Naive thymus-derived CD4-positive, alpha-beta T cell (primary cell): ENCODE results near the gene TERF2IP. TPM values are rescaled to one million over a fixed set of nuclear protein-coding genes. Genes with fewer than 3 reads are reported as not detected.

ENCODE experiments used
- ATAC-seq: fragments of 150-1000 bp; cut with Tn5 transposase; 2 replicates; pipeline ENCODE4 v1.10.0; 2021; ENCODE audit warnings: mild to moderate bottlenecking, moderate library complexity
- CTCF ChIA-PET: fragments of 350-600 bp; sonication (Branson Sonifier 250); formaldehyde crosslinking; loops from one replicate; lab custom pipeline; 2021; ENCODE audit warnings: antibody characterized with exemption; lab: Charles Lee
- POLR2A ChIA-PET: fragments of 350-600 bp; sonication (Branson Sonifier 250); formaldehyde crosslinking; loops from one replicate; lab custom pipeline; 2021; ENCODE audit warnings: antibody characterized with exemption, inconsistent platforms; lab: Charles Lee
- DNase-seq, 9 donors: peaks; one replicate each; pipeline versions ENCODE4 v3.0.0 to v3.0.0-alpha.2; 2020 to 2022; ENCODE audit warnings: mixed read lengths in 1 of 9
- H3K27ac ChIP-seq: one replicate; pipeline ENCODE4 v1.7.0; 2013; ENCODE audit warnings: mild to moderate bottlenecking, low read depth, low read length, moderate library complexity
- H3K27me3 ChIP-seq, 2 donors: one replicate each; pipeline ENCODE4 v1.7.0; 2013; ENCODE audit warnings: low read length in 2 of 2, mild to moderate bottlenecking in 2 of 2, moderate library complexity in 2 of 2; ENCODE audit not compliant: control insufficient read depth in 2 of 2, insufficient read depth in 2 of 2
- H3K36me3 ChIP-seq, 3 experiments: 1 replicate in 2 of 3; 2 replicates in 1 of 3; pipeline ENCODE4 v1.7.0; 2013; ENCODE audit warnings: low read length in 3 of 3, mild to moderate bottlenecking in 3 of 3, moderate library complexity in 1 of 3; ENCODE audit not compliant: insufficient read depth in 3 of 3, control insufficient read depth in 2 of 3
- H3K4me1 ChIP-seq, 2 donors: one replicate each; pipeline ENCODE4 v1.7.0; 2013; ENCODE audit warnings: low read length in 2 of 2, mild to moderate bottlenecking in 2 of 2, moderate library complexity in 1 of 2; ENCODE audit not compliant: control insufficient read depth in 2 of 2, insufficient read depth in 2 of 2
- H3K4me3 ChIP-seq: 2 replicates; pipeline ENCODE4 v1.7.0; 2013; ENCODE audit warnings: mild to moderate bottlenecking, low read length
- H3K9me3 ChIP-seq, 3 experiments: 1 replicate in 2 of 3; 2 replicates in 1 of 3; pipeline ENCODE4 v1.7.0; 2013; ENCODE audit warnings: low read length in 3 of 3; ENCODE audit not compliant: control insufficient read depth in 2 of 3
- H3K27ac Mint-ChIP-seq, 9 donors: one replicate each; pipeline ENCODE4 v1.8.0; 2020 to 2022; ENCODE audit warnings: mixed read lengths in 9 of 9, mild to moderate bottlenecking in 8 of 9, moderate library complexity in 5 of 9, inconsistent platforms in 2 of 9
- H3K27me3 Mint-ChIP-seq, 5 donors: one replicate each; pipeline ENCODE4 v1.8.0; 2021 to 2022; ENCODE audit warnings: mixed read lengths in 5 of 5, mild to moderate bottlenecking in 1 of 5
- H3K36me3 Mint-ChIP-seq, 5 donors: one replicate each; pipeline ENCODE4 v1.8.0; 2020 to 2022; ENCODE audit warnings: mixed read lengths in 5 of 5, mild to moderate bottlenecking in 3 of 5, inconsistent platforms in 1 of 5
- H3K4me1 Mint-ChIP-seq, 7 donors: one replicate each; pipeline ENCODE4 v1.8.0; 2020 to 2022; ENCODE audit warnings: mixed read lengths in 7 of 7, mild to moderate bottlenecking in 3 of 7, inconsistent platforms in 1 of 7
- H3K4me3 Mint-ChIP-seq, 10 donors: one replicate each; pipeline ENCODE4 v1.8.0; 2020 to 2022; ENCODE audit warnings: mild to moderate bottlenecking in 10 of 10, mixed read lengths in 10 of 10, moderate library complexity in 6 of 10, inconsistent platforms in 2 of 10
- H3K9me3 Mint-ChIP-seq, 11 donors: one replicate each; pipeline ENCODE4 v1.8.0; 2020 to 2022; ENCODE audit warnings: mixed read lengths in 11 of 11, mild to moderate bottlenecking in 4 of 11, inconsistent platforms in 1 of 11, moderate library complexity in 1 of 11
- intact Hi-C, 2 donors: fragments of 100-400 bp; cut with micrococcal nuclease; formaldehyde crosslinking; loops; one replicate each; pipeline ENCODE4 v1.15.1; 2023
- polyA plus RNA-seq, 2 donors: library from polyadenylated mRNA; unstranded; fragments of 300-500 nt; fragmentation: Illumina TruSeq; gene quantifications; one replicate each; pipeline ENCODE4 v1.2.3, GENCODE V29; 2021
- total RNA-seq, 6 experiments: library from RNA in 5 of 6; stranded (reverse) in 5 of 6; gene quantifications; 1 replicate in 5 of 6; 2 replicates in 1 of 6; pipeline ENCODE4 v1.2.3 and lab custom pipeline; 2021 to 2026

The TERF2IP gene
- total and polyA plus RNA-seq, 7 experiments from 2014 or later = 70.8 to 168 (median 90.2) TPM

DNA sequence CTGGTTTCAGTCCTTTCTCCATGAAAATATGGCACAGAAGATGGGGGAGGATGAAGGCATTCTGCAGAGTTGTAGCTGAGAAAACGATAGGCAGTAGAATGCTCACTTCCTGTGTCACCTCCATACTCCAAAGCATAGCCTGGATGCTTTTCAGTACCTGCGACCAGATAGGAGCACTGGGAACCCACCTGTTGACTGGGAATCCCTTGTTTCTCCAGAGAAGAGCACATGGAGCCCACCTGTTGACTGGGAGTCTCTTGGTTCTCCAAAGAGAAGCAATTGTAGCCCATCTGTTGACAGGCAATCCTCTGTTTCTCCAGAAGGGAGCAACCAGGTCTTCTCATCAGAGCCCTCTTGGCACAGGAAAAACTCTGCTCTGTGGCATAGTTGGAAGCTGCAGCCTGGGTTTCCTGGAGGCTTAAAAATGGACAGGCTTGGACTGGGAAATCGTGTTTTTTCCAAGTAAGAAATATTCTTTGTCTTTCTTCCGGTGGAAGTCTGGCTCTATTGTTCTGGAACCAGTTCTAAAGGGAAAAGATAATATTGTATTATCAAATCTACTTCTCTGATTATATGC, 13.2 kb downstream of the TERF2IP start:
- ATAC-seq = no peak
- Histone ChIP-seq H3K36me3 (peaks cover 9 to 32% (median 25%) of the 10 kb centered on the region in 3 experiments), H3K4me1 (no peaks in the 10 kb centered on the region), H3K27me3 (no peaks in the 10 kb centered on the region), H3K4me3 (no peak overlapping the region), H3K9me3 (no peaks in the 10 kb centered on the region), H3K27ac (peak overlapping the region; percentile 7)
- intact Hi-C loops = no loop called here
- Mint-ChIP-seq H3K27ac (peak overlapping the region in 5 of 9 donors; percentile 10 to 51 (median 37)), H3K27me3 (no peaks in the 10 kb centered on the region), H3K4me1 (peaks cover 5 to 20% (median 8%) of the 10 kb centered on the region in 7 donors), H3K9me3 (peaks cover 0 to 2% (median 0%) of the 10 kb centered on the region in 11 donors), H3K4me3 (no peak overlapping the region), H3K36me3 (peaks cover 12 to 21% (median 17%) of the 10 kb centered on the region in 5 donors)
- CTCF ChIA-PET = no interaction called here
- DNase-seq = no peak
- POLR2A ChIA-PET = interaction anchor here (2.4 kb wide), 1 partner anchor 13 kb away, joined by 15 read pairs; the partner anchor contains the start of genes KARS1 and TERF2IP

DNA sequence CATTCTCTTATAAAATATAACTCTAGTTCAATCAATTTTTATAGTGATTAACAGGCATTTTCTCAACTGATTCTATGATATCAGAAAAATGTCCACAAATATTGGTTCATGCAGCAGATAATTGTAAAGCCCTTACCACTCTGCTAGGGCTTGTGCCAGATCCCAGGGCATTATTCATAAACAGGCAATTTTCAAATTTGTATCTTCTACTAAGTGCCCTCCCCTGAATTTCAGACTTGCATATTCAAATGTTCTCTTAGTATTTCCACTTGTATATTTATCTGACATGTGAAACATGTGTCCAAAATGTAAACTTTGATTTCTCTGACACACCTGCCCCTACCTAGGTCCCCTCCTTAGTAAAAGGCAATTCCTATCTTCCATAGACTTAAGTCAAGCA, 19.9 kb downstream of the TERF2IP start:
- ATAC-seq = no peak
- Mint-ChIP-seq H3K4me1 (no peaks in the 10 kb centered on the region), H3K27me3 (no peaks in the 10 kb centered on the region), H3K9me3 (peaks cover 0 to 2% (median 0%) of the 10 kb centered on the region in 11 donors), H3K27ac (no peak overlapping the region), H3K4me3 (no peak overlapping the region), H3K36me3 (peaks cover 0 to 10% (median 0%) of the 10 kb centered on the region in 5 donors)
- no peak overlapping the region for H3K4me3 ChIP-seq
- POLR2A ChIA-PET = no interaction called here
- H3K9me3 ChIP-seq = no peaks in the 10 kb centered on the region
- no peaks in the 10 kb centered on the region for H3K36me3 ChIP-seq
- no peaks in the 10 kb centered on the region for H3K27me3 ChIP-seq
- DNase-seq = no peak
- H3K27ac ChIP-seq = no peak overlapping the region
- CTCF ChIA-PET = no interaction called here
- intact Hi-C loops = no loop called here
- H3K4me1 ChIP-seq = no peaks in the 10 kb centered on the region

DNA sequence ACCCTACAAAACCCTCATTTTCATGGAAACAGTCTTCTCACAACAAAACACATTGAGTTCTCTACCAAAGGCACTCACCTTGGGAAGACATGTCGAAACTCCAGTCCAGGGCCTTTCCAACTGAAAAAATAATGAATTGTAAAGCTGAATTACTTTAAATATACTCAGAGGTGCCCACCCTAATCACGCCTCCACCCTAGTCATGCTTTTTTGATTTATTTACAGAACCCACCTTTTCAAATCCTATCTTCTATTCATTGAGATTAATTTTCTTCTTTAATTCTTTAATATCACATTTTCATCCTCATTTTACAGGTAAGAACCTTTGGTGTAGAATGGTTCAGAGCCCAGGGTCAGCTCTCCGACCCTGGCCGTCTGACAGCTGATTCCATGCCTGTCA, 29.3 kb downstream of the TERF2IP start, which contains the start of gene CPHXL2:
Gene CPHXL2 (minus strand): TSS at position 101 of the 400 bp plus-strand sequence. CDS start 10 bp downstream, at position 91.
- no peak for DNase-seq
- Histone ChIP-seq H3K27ac (no peak within 1 kb of the TSS), H3K9me3 (no peaks in the 10 kb centered on the region), H3K4me1 (no peaks in the 10 kb centered on the region), H3K4me3 (no peak within 1 kb of the TSS), H3K27me3 (no peaks in the 10 kb centered on the region), H3K36me3 (no peaks in the 10 kb centered on the region)
- intact Hi-C loops = no loop called here
- Mint-ChIP-seq H3K9me3 (no peaks in the 10 kb centered on the region), H3K4me3 (no peak within 1 kb of the TSS), H3K27ac (peak within 1 kb of the TSS in 1 of 9 donors; percentile 44), H3K36me3 (peaks cover 0 to under 1% (median 0%) of the 10 kb centered on the region in 5 donors), H3K27me3 (no peaks in the 10 kb centered on the region), H3K4me1 (no peaks in the 10 kb centered on the region)
- ChIA-PET CTCF (no interaction called here), POLR2A (no interaction called here)
- no peak for ATAC-seq

DNA sequence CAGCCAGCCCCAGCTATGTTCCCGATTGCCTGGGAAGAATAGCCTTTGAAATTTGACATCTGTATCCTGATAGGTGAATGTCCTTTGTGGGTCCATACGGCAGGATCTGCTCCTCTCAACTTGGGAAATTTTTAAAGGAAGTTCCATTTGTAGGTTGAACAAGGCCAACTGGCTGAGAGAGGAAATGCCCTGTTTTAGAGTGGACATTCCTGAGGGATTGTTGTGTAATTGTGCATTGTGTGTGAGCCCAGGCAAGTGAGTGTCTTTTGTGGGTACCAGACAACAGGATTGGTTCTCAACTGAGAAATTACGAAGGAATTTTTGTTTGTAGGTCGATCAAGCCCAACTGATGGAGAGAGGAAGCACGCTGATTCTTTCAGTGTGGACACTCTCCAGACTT, 31.8 kb downstream of the TERF2IP start:
- DNase-seq (no peak), ATAC-seq (no peak)
- Mint-ChIP-seq H3K4me3 (no peak overlapping the region), H3K27me3 (peaks cover 0 to 1% (median 0%) of the 10 kb centered on the region in 5 donors), H3K27ac (no peak overlapping the region), H3K4me1 (no peaks in the 10 kb centered on the region), H3K36me3 (peaks cover 0 to 7% (median 3%) of the 10 kb centered on the region in 5 donors), H3K9me3 (peaks cover 0 to 5% (median 0%) of the 10 kb centered on the region in 11 donors)
- H3K27ac ChIP-seq = no peak overlapping the region
- CTCF ChIA-PET = no interaction called here
- POLR2A ChIA-PET = no interaction called here
- no peaks in the 10 kb centered on the region for H3K4me1 ChIP-seq
- intact Hi-C loops = no loop called here
- no peaks in the 10 kb centered on the region for H3K9me3 ChIP-seq
- no peak overlapping the region for H3K4me3 ChIP-seq
- no peaks in the 10 kb centered on the region for H3K36me3 ChIP-seq
- H3K27me3 ChIP-seq = no peaks in the 10 kb centered on the region

DNA sequence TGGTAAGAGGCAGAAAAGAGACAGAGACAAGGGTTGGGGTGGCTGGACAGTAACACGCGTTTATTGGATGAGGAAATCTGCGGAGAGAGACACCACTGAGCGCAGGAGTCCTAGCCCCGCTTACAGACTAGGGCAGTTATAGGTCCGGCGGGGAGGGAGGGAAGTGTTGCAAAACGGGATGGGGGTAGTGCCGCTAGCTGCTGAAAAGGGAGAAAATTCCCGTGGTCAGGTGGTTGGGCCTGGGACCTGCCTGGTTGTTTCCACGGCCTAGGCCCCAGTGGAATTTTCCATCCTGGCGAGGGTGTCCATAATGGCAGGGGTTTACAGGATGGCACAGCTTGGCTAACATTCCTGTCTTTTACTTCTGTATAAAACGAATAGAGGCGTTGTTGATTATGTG, 34.7 kb downstream of the TERF2IP start:
- ATAC-seq (no peak), DNase-seq (no peak)
- H3K27me3 Mint-ChIP-seq = peaks cover 0 to 3% (median 0%) of the 10 kb centered on the region in 5 donors
- peaks cover 0 to 9% (median 3%) of the 10 kb centered on the region in 11 donors for H3K9me3 Mint-ChIP-seq
- no peaks in the 10 kb centered on the region for H3K4me1 Mint-ChIP-seq
- no peaks in the 10 kb centered on the region for H3K9me3 ChIP-seq
- H3K4me1 ChIP-seq = no peaks in the 10 kb centered on the region
- H3K4me3 ChIP-seq = no peak overlapping the region
- no peak overlapping the region for H3K27ac Mint-ChIP-seq
- peaks cover 0 to 7% (median 5%) of the 10 kb centered on the region in 5 donors for H3K36me3 Mint-ChIP-seq
- ChIA-PET CTCF (no interaction called here), POLR2A (no interaction called here)
- no peaks in the 10 kb centered on the region for H3K36me3 ChIP-seq
- intact Hi-C loops = no loop called here
- H3K27me3 ChIP-seq = no peaks in the 10 kb centered on the region
- H3K4me3 Mint-ChIP-seq = no peak overlapping the region
- no peak overlapping the region for H3K27ac ChIP-seq

DNA sequence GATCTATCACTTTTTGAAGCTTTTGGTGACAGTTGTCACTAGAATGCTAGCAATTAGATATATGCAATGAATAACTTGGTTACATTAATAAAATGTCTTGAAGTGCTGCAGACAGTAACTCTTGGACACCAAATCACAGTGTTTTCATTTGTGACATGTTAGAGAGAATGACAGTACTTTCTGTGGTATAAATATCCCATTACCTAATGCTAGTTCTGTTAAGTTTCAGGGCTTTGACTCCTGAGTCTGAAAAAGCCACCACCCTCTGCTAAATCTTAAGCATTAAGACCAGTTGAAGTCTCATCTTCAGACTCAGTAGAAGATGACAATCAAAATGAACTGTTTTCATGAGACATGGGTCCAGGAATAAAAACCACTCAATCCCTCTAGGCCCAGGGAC, 39.8 kb downstream of the TERF2IP start:
- Mint-ChIP-seq H3K9me3 (peaks cover 0 to 9% (median 3%) of the 10 kb centered on the region in 11 donors), H3K36me3 (peaks cover 0 to 9% (median 8%) of the 10 kb centered on the region in 5 donors), H3K27ac (no peak overlapping the region), H3K4me1 (peaks cover 0 to 2% (median 0%) of the 10 kb centered on the region in 7 donors), H3K4me3 (no peak overlapping the region), H3K27me3 (peaks cover 0 to 5% (median 0%) of the 10 kb centered on the region in 5 donors)
- no peak for DNase-seq
- Histone ChIP-seq H3K4me1 (no peaks in the 10 kb centered on the region), H3K27me3 (no peaks in the 10 kb centered on the region), H3K4me3 (no peak overlapping the region), H3K27ac (no peak overlapping the region), H3K36me3 (no peaks in the 10 kb centered on the region), H3K9me3 (no peaks in the 10 kb centered on the region)
- POLR2A ChIA-PET = no interaction called here
- ATAC-seq = no peak
- intact Hi-C loops = no loop called here
- CTCF ChIA-PET = no interaction called here

DNA sequence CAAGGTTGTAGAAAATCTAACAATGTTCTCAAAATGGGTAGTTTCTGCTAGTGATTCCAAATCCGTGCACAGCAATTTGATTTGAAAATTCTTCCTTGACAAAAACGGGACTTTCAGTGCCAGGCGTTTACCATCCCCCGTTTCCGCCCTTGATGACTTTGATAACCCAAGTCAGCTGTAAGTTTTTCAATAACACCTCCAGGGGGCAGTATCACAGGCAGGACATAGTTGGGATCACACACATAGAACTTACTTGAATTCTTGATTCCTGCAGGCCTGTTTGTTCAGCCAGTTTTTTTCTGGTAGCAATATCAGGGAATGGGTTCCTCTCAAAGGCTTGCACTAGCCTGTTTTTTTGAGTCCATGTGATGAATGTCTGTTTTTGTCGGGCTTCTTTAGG, 48.1 kb downstream of the TERF2IP start:
- H3K36me3 Mint-ChIP-seq = no peaks in the 10 kb centered on the region
- H3K4me3 Mint-ChIP-seq = no peak overlapping the region
- H3K36me3 ChIP-seq = no peaks in the 10 kb centered on the region
- CTCF ChIA-PET = no interaction called here
- POLR2A ChIA-PET = no interaction called here
- ATAC-seq (no peak), DNase-seq (no peak)
- H3K27me3 ChIP-seq = no peaks in the 10 kb centered on the region
- no peaks in the 10 kb centered on the region for H3K9me3 ChIP-seq
- peaks cover 0 to 5% (median 0%) of the 10 kb centered on the region in 7 donors for H3K4me1 Mint-ChIP-seq
- H3K4me3 ChIP-seq = no peak overlapping the region
- H3K27ac Mint-ChIP-seq = no peak overlapping the region
- no peaks in the 10 kb centered on the region for H3K4me1 ChIP-seq
- no peak overlapping the region for H3K27ac ChIP-seq
- no peaks in the 10 kb centered on the region for H3K9me3 Mint-ChIP-seq
- H3K27me3 Mint-ChIP-seq = no peaks in the 10 kb centered on the region
- intact Hi-C loops = no loop called here
